IPS DF 6.9 (cell line): ENCODE data around the gene WDR62.

Source experiments
- DNase-seq: peaks from one replicate; pipeline ENCODE4 v3.0.0-alpha.2; 2013; ENCODE audit warnings: low read depth, low spot score
- H3K27ac ChIP-seq: one replicate; pipeline ENCODE4 v1.5.1; 2013; ENCODE audit warnings: low read length, control low read depth
- H3K27me3 ChIP-seq: 2 replicates; pipeline ENCODE4 v1.6.1; 2013; ENCODE audit warnings: mild to moderate bottlenecking, low read length; ENCODE audit not compliant: control insufficient read depth, insufficient read depth
- H3K36me3 ChIP-seq: 2 replicates; pipeline ENCODE4 v1.6.1; 2013; ENCODE audit warnings: low read length; ENCODE audit not compliant: control insufficient read depth, insufficient read depth
- H3K4me1 ChIP-seq: 2 replicates; pipeline ENCODE4 v1.6.1; 2013; ENCODE audit warnings: low read length; ENCODE audit not compliant: control insufficient read depth, insufficient read depth
- H3K4me3 ChIP-seq: 2 replicates; pipeline ENCODE4 v1.5.1; 2013; ENCODE audit warnings: mild to moderate bottlenecking, low read length
- H3K9me3 ChIP-seq: 2 replicates; pipeline ENCODE4 v1.6.1; 2013; ENCODE audit warnings: low read length, inconsistent platforms; ENCODE audit not compliant: control insufficient read depth, insufficient read depth
- WGBS: extraction: QIAGEN DNeasy Blood & Tissue Kit; methylation state at CpG from one replicate; pipeline ENCODE4 v1.1.7; 2013; ENCODE audit warnings: mixed read lengths, missing lambda C conversion rate; ENCODE audit not compliant: insufficient read length, insufficient coverage; 5-methylcytosine and 5-hydroxymethylcytosine counted together

WDR62 gene

DNA sequence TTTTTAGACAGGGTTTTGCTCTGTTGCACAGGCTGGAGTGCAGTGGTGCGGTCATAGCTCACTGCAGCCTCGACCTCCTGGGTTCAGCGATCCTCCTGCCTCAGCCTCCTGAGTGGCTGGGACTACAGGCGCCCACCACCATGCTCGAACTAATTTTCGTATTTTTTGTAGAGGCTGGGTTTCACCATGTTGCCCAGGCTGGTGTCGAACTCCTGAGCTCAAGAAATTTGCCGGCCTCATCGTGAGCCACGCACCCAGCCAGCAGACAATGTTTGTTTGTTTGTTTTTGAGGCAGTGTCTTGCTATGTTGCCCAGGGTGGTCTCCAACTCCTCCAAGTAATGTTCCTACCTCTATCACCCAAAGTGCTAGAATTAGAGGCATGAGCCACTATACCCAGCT lies 98.4 kb downstream of the WDR62 start:
- H3K4me3 ChIP-seq = no peak overlapping the region
- H3K27ac ChIP-seq = no peak overlapping the region
- H3K27me3 ChIP-seq = no peaks in the 10 kb centered on the region
- no peaks in the 10 kb centered on the region for H3K9me3 ChIP-seq
- H3K36me3 ChIP-seq = peaks cover 14% of the 10 kb centered on the region; the same call in 1 of the 2 replicates
- H3K4me1 ChIP-seq = no peaks in the 10 kb centered on the region
- WGBS = no CpG with 5 or more reads among the region's 10 CpGs
- no peak for DNase-seq
